B cell (primary cell): ENCODE measurements around the gene HOOK2.

Experiments used
- CTCF ChIP-seq: fragments of 200-600 bp; IDR thresholded peaks from one replicate; pipeline ENCODE4 v1.8.0; 2022; ENCODE audit warnings: antibody characterized with exemption, mild to moderate bottlenecking
- EZH2 ChIP-seq: IDR thresholded peaks from 2 replicates; pipeline ENCODE4 v1.6.1; 2012; ENCODE audit warnings: borderline replicate concordance, low read depth, mild to moderate bottlenecking, moderate library complexity, low read length; ENCODE audit not compliant: insufficient read depth, poor library complexity, severe bottlenecking

GRCh38 chr19:12802267-12803106 is 27.1 kb upstream of the HOOK2 start:
- TF ChIP-seq CTCF (no peak), EZH2 (no peak)
